DND-41 (cell line): ENCODE measurements around the gene THSD7A.

Experiments used
- ATAC-seq: fragments of 200-7000 bp; cut with Tn5 transposase; 3 replicates; pipeline ENCODE4 v1.9.1; 2021; ENCODE audit warnings: low read depth; ENCODE audit not compliant: insufficient read depth
- DNase-seq: peaks from one replicate; pipeline ENCODE4 v3.0.0-alpha.2; 2020
- H2AFZ ChIP-seq: 2 replicates; pipeline ENCODE4 v1.6.0; 2012; ENCODE audit warnings: low read depth, low read length
- H3K27ac ChIP-seq: 2 replicates; pipeline ENCODE4 v1.5.1; 2012; ENCODE audit warnings: low read length, inconsistent platforms
- H3K27me3 ChIP-seq: fragments of 200-600 bp; sonication (generic); 2 replicates; pipeline ENCODE4 v1.6.0; 2012; ENCODE audit warnings: low read length, mild to moderate bottlenecking, inconsistent platforms; ENCODE audit not compliant: insufficient read depth, poor library complexity
- H3K36me3 ChIP-seq: 2 replicates; pipeline ENCODE4 v1.5.1; 2012; ENCODE audit warnings: low read length, inconsistent platforms; ENCODE audit not compliant: insufficient read depth
- H3K4me1 ChIP-seq: 2 replicates; pipeline ENCODE4 v1.5.1; 2012; ENCODE audit warnings: mild to moderate bottlenecking, low read length; ENCODE audit not compliant: insufficient read depth
- H3K4me2 ChIP-seq: 2 replicates; pipeline ENCODE4 v1.6.0; 2012; ENCODE audit warnings: mild to moderate bottlenecking, moderate library complexity, low read length, inconsistent platforms; ENCODE audit not compliant: insufficient read depth
- H3K4me3 ChIP-seq, 2 experiments: fragments of 200-600 bp in 1 of 2; shearing (Covaris generic) in 1 of 2; 2 replicates each; pipeline ENCODE4 v1.5.1; 2012 to 2016; ENCODE audit warnings: inconsistent platforms in 2 of 2, low read length in 2 of 2, mild to moderate bottlenecking in 2 of 2, low read depth in 1 of 2, moderate library complexity in 1 of 2
- H3K79me2 ChIP-seq: 2 replicates; pipeline ENCODE4 v1.6.0; 2012; ENCODE audit warnings: low read length, inconsistent platforms; ENCODE audit not compliant: insufficient read depth
- H3K9ac ChIP-seq: 2 replicates; pipeline ENCODE4 v1.6.0; 2012; ENCODE audit warnings: low read depth, mild to moderate bottlenecking, inconsistent platforms, low read length, moderate library complexity
- H3K9me3 ChIP-seq: 2 replicates; pipeline ENCODE4 v1.5.1; 2012; ENCODE audit warnings: low read length, moderate library complexity, mild to moderate bottlenecking, inconsistent platforms; ENCODE audit not compliant: insufficient read depth, severe bottlenecking
- H4K20me1 ChIP-seq: 2 replicates; pipeline ENCODE4 v1.6.0; 2012; ENCODE audit warnings: low read length; ENCODE audit not compliant: insufficient read depth
- EZH2 ChIP-seq: IDR thresholded peaks from 3 replicates; pipeline ENCODE4 v1.6.1; 2012; ENCODE audit warnings: borderline replicate concordance, low read depth, mild to moderate bottlenecking, moderate library complexity, low read length, inconsistent platforms; ENCODE audit not compliant: severe bottlenecking
- TF ChIP-seq, protein P1 (sequence below): IDR thresholded peaks from 2 replicates; pipeline ENCODE4 v1.5.1; 2012; ENCODE audit warnings: borderline replicate concordance, low read length, moderate library complexity, mild to moderate bottlenecking; ENCODE audit not compliant: poor library complexity, severe bottlenecking; ENCODE audit errors: extremely low read depth

THSD7A gene

DNA sequence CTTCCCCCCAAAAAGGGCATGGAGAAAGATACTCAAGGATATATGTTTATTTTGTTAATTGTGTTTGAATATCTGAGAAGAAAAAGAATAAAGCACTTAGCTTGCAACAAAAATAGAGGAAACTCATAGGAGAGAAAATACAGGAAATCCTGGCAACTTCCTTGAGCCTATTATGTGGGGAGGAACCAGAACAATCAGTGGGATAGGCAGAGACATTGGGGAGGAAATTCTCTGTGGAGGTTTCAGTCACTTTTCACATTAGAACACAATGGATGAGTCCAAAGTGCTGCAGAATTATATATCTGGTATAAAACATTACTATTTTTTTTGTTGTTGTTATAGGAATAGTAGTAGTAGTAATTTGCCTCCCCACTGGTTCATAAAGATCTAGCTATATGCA, 240.1 kb downstream of the THSD7A start:
- Histone ChIP-seq H3K27me3 (no peaks in the 10 kb centered on the region), H3K4me2 (no peak overlapping the region), H3K79me2 (no peaks in the 10 kb centered on the region), H3K4me3 (no peak overlapping the region), H3K9me3 (no peaks in the 10 kb centered on the region), H2AFZ (no peak overlapping the region), H3K36me3 (no peaks in the 10 kb centered on the region), H3K4me1 (no peaks in the 10 kb centered on the region), H4K20me1 (no peaks in the 10 kb centered on the region), H3K9ac (no peak overlapping the region), H3K27ac (no peak overlapping the region)
- ATAC-seq: no peak
- TF ChIP-seq, protein P1, sequence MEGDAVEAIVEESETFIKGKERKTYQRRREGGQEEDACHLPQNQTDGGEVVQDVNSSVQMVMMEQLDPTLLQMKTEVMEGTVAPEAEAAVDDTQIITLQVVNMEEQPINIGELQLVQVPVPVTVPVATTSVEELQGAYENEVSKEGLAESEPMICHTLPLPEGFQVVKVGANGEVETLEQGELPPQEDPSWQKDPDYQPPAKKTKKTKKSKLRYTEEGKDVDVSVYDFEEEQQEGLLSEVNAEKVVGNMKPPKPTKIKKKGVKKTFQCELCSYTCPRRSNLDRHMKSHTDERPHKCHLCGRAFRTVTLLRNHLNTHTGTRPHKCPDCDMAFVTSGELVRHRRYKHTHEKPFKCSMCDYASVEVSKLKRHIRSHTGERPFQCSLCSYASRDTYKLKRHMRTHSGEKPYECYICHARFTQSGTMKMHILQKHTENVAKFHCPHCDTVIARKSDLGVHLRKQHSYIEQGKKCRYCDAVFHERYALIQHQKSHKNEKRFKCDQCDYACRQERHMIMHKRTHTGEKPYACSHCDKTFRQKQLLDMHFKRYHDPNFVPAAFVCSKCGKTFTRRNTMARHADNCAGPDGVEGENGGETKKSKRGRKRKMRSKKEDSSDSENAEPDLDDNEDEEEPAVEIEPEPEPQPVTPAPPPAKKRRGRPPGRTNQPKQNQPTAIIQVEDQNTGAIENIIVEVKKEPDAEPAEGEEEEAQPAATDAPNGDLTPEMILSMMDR: no peak
- no peak for TF ChIP-seq EZH2
- DNase-seq: no peak

DNA sequence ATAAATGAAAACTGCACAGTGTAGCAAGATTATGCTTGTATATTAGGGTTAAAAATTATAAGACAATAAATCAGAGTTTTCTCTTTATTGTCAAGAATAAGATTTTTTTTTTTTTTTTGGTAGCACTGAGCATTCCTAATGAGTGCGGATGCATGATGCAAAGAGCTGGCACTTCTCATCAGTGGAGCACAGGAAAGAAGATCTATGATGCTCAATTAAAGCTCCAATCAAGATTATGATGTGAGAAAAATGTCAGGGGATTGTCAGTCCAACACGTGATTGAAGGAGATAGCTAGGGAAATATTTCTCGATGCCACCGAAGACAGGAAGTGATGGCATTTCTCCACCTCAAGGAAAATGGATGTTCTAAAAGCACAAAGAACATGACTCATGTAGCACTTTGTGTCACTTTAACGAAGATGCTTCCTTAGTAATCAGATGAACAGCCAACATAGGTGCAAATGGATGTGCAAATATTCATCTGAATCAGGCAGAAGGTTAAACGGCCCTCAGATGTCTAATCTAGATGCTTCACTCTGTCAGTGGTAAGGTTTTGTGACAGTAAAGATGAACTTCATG, 240.9 kb downstream of the THSD7A start:
- Histone ChIP-seq H3K27ac (no peak overlapping the region), H3K4me1 (no peaks in the 10 kb centered on the region), H3K4me2 (no peak overlapping the region), H3K4me3 (no peak overlapping the region), H3K27me3 (no peaks in the 10 kb centered on the region), H3K79me2 (no peaks in the 10 kb centered on the region), H2AFZ (no peak overlapping the region), H3K36me3 (no peaks in the 10 kb centered on the region), H4K20me1 (no peaks in the 10 kb centered on the region), H3K9ac (no peak overlapping the region), H3K9me3 (no peaks in the 10 kb centered on the region)
- ATAC-seq: no peak
- no peak for TF ChIP-seq EZH2
- TF ChIP-seq, protein P1: no peak
- DNase-seq: no peak

DNA sequence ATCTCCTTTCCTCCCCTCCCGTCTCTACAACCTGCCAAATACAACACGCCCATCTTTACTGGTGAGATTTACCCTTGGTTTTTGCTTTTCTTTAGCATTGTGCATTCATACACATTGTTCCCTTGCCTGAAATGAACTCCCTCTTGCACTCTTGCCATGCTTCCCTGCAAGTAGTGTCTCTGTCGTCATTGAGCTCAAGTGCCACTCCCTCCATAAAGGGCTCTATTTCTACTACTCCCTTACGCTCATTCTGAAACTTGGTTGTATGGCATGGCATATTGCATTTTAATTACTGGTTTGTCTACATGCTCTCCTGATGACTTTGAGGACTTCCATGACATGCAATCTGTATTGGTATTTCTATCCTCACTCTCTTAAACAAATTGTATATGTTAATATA, 242.7 kb downstream of the THSD7A start:
- Histone ChIP-seq H4K20me1 (no peaks in the 10 kb centered on the region), H3K4me1 (no peaks in the 10 kb centered on the region), H3K27ac (no peak overlapping the region), H3K79me2 (no peaks in the 10 kb centered on the region), H3K9ac (no peak overlapping the region), H3K4me3 (no peak overlapping the region), H3K4me2 (no peak overlapping the region), H3K36me3 (no peaks in the 10 kb centered on the region), H3K9me3 (no peaks in the 10 kb centered on the region), H2AFZ (no peak overlapping the region), H3K27me3 (no peaks in the 10 kb centered on the region)
- TF ChIP-seq, protein P1: no peak
- no peak for TF ChIP-seq EZH2
- DNase-seq (no peak), ATAC-seq (no peak)

DNA sequence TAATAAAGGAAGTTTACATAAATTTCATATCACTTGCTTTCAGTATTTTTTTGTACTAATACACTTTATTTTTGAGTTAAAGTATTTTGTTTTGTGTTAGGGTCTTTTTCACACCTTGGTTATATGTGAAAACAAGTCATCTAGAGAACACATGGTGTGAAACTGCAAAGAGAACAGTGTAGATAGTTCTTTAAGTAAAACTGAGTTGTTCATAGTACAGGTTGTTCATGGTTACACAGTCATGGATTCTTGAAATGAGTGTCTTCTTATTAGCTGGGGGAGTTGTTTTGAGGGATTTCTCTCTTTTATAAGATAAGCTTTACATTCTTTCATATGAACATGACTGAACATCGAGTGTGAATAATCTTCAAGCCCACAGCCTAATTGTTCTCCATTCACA, 244.2 kb downstream of the THSD7A start:
- TF ChIP-seq EZH2: no peak
- TF ChIP-seq, protein P1: no peak
- Histone ChIP-seq H4K20me1 (no peaks in the 10 kb centered on the region), H3K4me1 (no peaks in the 10 kb centered on the region), H2AFZ (no peak overlapping the region), H3K36me3 (no peaks in the 10 kb centered on the region), H3K27ac (no peak overlapping the region), H3K27me3 (no peaks in the 10 kb centered on the region), H3K79me2 (no peaks in the 10 kb centered on the region), H3K4me2 (no peak overlapping the region), H3K9me3 (no peaks in the 10 kb centered on the region), H3K4me3 (no peak overlapping the region), H3K9ac (no peak overlapping the region)
- no peak for ATAC-seq
- DNase-seq: no peak
